ENCODE results near the gene DHCR7.

The DHCR7 gene

DNA sequence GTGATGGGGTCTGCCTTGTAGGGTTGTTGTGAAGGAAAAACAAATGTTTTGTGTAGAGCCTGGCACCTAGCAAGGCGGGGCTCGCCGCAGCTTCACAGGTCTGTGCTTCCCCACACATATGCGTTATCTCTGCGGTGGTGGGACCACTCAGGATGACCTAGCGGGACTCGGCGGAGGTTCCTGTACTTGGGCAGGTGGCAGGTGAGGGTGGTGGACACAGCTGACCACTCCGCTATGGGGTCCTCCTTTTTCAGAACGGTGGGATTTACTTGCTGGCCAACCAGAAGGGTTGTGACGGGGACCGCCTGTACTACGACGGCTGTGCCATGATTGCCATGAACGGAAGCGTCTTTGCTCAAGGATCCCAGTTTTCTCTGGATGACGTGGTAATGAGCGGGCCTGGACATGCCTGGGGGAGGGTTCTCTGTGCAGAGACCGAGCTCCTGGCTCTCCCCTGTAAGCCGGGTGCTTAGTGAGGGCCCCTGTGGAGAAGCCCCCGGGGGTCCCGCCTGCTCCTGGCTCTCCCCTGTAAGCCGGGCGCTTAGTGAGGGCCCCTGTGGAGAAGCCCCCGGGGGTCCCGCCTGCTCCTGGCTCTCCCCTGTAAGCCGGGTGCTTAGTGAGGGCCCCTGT lies 26.1 kb upstream of the DHCR7 start:
- TF ChIP-seq POLR2AphosphoS5 (IDR thresholded peaks at IDR 0.05; ENCODE audit: low read depth) (no peak), REST (IDR thresholded peaks at IDR 0.05; ENCODE audit: insufficient replicate concordance, low read depth) (no peak), GABPA (IDR thresholded peaks at IDR 0.05; ENCODE audit: low read depth) (no peak), SPI1 (IDR thresholded peaks at IDR 0.05; ENCODE audit: borderline replicate concordance, low read depth) (no peak)
- TF ChIP-seq, protein P1, sequence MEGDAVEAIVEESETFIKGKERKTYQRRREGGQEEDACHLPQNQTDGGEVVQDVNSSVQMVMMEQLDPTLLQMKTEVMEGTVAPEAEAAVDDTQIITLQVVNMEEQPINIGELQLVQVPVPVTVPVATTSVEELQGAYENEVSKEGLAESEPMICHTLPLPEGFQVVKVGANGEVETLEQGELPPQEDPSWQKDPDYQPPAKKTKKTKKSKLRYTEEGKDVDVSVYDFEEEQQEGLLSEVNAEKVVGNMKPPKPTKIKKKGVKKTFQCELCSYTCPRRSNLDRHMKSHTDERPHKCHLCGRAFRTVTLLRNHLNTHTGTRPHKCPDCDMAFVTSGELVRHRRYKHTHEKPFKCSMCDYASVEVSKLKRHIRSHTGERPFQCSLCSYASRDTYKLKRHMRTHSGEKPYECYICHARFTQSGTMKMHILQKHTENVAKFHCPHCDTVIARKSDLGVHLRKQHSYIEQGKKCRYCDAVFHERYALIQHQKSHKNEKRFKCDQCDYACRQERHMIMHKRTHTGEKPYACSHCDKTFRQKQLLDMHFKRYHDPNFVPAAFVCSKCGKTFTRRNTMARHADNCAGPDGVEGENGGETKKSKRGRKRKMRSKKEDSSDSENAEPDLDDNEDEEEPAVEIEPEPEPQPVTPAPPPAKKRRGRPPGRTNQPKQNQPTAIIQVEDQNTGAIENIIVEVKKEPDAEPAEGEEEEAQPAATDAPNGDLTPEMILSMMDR (IDR thresholded peaks at IDR 0.05; ENCODE audit: insufficient read depth, low read length), result no peak

GRCh38 chr11:71473793-71474080 lies 25.5 kb upstream of the DHCR7 start:
- no peaks in the 10 kb centered on the region for H3K27me3 ChIP-seq (ENCODE audit: insufficient read depth, poor library complexity, severe bottlenecking)
- H3K4me3 ChIP-seq (replicated peaks; ENCODE audit: insufficient read depth, low read length), result no peak overlapping the region
- no peak for DNase-seq (ENCODE audit: low read depth in 1 of 2, low spot score in 1 of 2)
- H3K27ac ChIP-seq (replicated peaks), result no peak overlapping the region
- TF ChIP-seq SPI1 (IDR thresholded peaks at IDR 0.05; ENCODE audit: borderline replicate concordance, low read depth) (no peak), POLR2AphosphoS5 (IDR thresholded peaks at IDR 0.05; ENCODE audit: low read depth) (no peak), REST (IDR thresholded peaks at IDR 0.05; ENCODE audit: insufficient replicate concordance, low read depth) (no peak), GABPA (IDR thresholded peaks at IDR 0.05; ENCODE audit: low read depth) (no peak)
- TF ChIP-seq, protein P1 (IDR thresholded peaks at IDR 0.05; ENCODE audit: insufficient read depth, low read length), result no peak

More for the DNA sequence above, 26.1 kb upstream of the DHCR7 start:
- H3K27ac ChIP-seq (replicated peaks), result no peak overlapping the region
- no peak overlapping the region for H3K4me3 ChIP-seq (replicated peaks; ENCODE audit: insufficient read depth, low read length)
- no peaks in the 10 kb centered on the region for H3K27me3 ChIP-seq (ENCODE audit: insufficient read depth, poor library complexity, severe bottlenecking)
- DNase-seq (ENCODE audit: low read depth in 1 of 2, low spot score in 1 of 2), result no peak

GRCh38 chr11:71472941-71473792 lies 25.0 kb upstream of the DHCR7 start:
- no peak for TF ChIP-seq GABPA (IDR thresholded peaks at IDR 0.05; ENCODE audit: low read depth)
- TF ChIP-seq, protein P1 (IDR thresholded peaks at IDR 0.05; ENCODE audit: insufficient read depth, low read length), result no peak
- no peak for TF ChIP-seq SPI1 (IDR thresholded peaks at IDR 0.05; ENCODE audit: borderline replicate concordance, low read depth)
- TF ChIP-seq POLR2AphosphoS5 (IDR thresholded peaks at IDR 0.05; ENCODE audit: low read depth), result no peak
- no peak for TF ChIP-seq REST (IDR thresholded peaks at IDR 0.05; ENCODE audit: insufficient replicate concordance, low read depth)
- no peak overlapping the region for H3K4me3 ChIP-seq (replicated peaks; ENCODE audit: insufficient read depth, low read length)
- no peak for DNase-seq (ENCODE audit: low read depth in 1 of 2, low spot score in 1 of 2)
- H3K27ac ChIP-seq (replicated peaks), result no peak overlapping the region
- H3K27me3 ChIP-seq (ENCODE audit: insufficient read depth, poor library complexity, severe bottlenecking), result no peaks in the 10 kb centered on the region
